ENCODE measurements around the gene ALDH8A1. TPM values are rescaled to one million over a fixed set of nuclear protein-coding genes. Genes with fewer than 3 reads are reported as not detected.

The ALDH8A1 gene
- total and polyA plus RNA-seq, 8 donors = 0.12 to 3.3 (median 0.45) TPM; not detected in 5

GRCh38 chr6:134954272-134955000 is 4.5 kb upstream of the ALDH8A1 start:
- TF ChIP-seq, protein P1, sequence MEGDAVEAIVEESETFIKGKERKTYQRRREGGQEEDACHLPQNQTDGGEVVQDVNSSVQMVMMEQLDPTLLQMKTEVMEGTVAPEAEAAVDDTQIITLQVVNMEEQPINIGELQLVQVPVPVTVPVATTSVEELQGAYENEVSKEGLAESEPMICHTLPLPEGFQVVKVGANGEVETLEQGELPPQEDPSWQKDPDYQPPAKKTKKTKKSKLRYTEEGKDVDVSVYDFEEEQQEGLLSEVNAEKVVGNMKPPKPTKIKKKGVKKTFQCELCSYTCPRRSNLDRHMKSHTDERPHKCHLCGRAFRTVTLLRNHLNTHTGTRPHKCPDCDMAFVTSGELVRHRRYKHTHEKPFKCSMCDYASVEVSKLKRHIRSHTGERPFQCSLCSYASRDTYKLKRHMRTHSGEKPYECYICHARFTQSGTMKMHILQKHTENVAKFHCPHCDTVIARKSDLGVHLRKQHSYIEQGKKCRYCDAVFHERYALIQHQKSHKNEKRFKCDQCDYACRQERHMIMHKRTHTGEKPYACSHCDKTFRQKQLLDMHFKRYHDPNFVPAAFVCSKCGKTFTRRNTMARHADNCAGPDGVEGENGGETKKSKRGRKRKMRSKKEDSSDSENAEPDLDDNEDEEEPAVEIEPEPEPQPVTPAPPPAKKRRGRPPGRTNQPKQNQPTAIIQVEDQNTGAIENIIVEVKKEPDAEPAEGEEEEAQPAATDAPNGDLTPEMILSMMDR (IDR thresholded peaks at IDR 0.05) = no peak
- TF ChIP-seq EP300 (IDR thresholded peaks at IDR 0.05) (no peak), POLR2AphosphoS5 (IDR thresholded peaks at IDR 0.05) (no peak), POLR2A (IDR thresholded peaks at IDR 0.05) (no peak)
- no peaks in the 10 kb centered on the region for H3K9me3 ChIP-seq
- no peaks in the 10 kb centered on the region for H3K4me1 ChIP-seq
- intact Hi-C loops (cut with DNase I; ENCODE audit: low total_unique reads) = no loop called here
- peaks cover 0 to 10% (median 4%) of the 10 kb centered on the region in 4 donors for H3K36me3 ChIP-seq
- DNase-seq = peak in 1 of 2 donors; percentile 11
- H3K27ac ChIP-seq = no peak overlapping the region
- H3K4me3 ChIP-seq = no peak overlapping the region
- WGBS, 5 donors = 60 to 77% (median 75%) methylated on average over 4 of the region's 4 CpGs
- H3K27me3 ChIP-seq = no peaks in the 10 kb centered on the region

DNA sequence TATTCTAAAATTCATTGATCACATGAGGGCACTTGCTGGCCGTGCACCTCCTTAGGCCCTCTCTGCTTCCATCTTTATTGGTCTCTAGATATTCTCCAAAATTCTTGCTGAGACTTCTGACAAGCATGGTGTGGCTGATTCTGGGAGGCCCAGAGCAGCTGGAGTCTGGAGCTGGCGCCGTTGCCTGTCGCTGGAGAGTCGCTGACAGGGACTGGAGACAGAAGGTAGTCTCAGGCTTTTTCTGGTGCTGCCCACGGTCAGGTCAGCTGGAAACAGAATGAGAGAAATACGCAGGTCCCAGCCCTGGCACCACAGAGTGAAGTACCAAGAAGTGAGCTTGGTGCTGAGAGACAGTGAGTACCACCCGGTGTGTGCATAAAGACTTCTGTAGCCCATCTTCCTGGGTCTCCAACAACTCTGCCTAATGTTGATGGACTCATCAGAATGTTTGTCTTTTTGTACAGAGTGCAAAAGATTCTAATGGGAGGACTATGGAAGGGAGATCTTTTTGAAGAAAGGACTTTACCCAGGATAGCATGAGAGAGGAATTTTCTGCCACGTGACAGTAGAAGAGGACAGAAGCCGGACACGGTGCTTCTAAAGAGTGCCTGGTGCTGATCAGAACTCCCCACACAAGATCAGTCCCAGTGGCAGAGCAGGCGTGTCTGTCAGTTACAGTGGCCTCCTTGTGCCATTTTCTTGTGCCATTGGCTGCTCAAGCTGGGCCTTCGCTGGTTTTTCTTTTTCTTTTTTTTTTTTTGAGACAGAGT is 1.8 kb upstream of the ALDH8A1 start:
- Histone ChIP-seq H3K9me3 (peaks cover 0 to 6% (median 0%) of the 10 kb centered on the region in 4 donors), H3K36me3 (no peaks in the 10 kb centered on the region), H3K27me3 (no peaks in the 10 kb centered on the region), H3K4me1 (no peaks in the 10 kb centered on the region), H3K27ac (no peak overlapping the region), H3K4me3 (no peak overlapping the region)
- intact Hi-C loops (cut with DNase I; ENCODE audit: low total_unique reads) = no loop called here
- WGBS, 5 donors = 88 to 94% (median 92%) methylated on average over 13 of the region's 13 CpGs
- DNase-seq = no peak
- TF ChIP-seq POLR2A (IDR thresholded peaks at IDR 0.05) (no peak), EP300 (IDR thresholded peaks at IDR 0.05) (no peak), POLR2AphosphoS5 (IDR thresholded peaks at IDR 0.05) (no peak)
- TF ChIP-seq, protein P1 (IDR thresholded peaks at IDR 0.05) = no peak

DNA sequence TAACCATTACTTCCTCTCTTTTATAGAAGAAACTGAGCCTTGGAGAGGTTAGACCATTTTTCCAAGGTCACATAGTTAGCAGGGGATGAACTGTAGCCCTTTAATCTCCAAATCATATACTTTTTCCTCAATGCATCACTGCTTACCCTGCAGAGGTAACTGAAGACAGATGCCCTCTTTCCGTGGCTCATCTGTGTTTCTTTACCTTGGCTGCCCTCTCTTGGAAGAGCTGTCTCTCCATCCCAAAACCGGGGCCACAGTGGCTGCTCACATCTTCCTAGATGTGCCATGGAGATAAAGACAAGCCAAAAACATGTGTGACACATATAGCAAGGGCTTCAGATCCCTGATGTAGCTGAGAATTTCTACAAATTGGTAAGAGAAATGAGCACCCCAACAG is 581 bp upstream of the ALDH8A1 start:
- TF ChIP-seq, protein P1 (IDR thresholded peaks at IDR 0.05) = no peak
- TF ChIP-seq EP300 (IDR thresholded peaks at IDR 0.05) = no peak
- Histone ChIP-seq H3K4me1 (no peaks in the 10 kb centered on the region), H3K36me3 (no peaks in the 10 kb centered on the region), H3K27me3 (no peaks in the 10 kb centered on the region), H3K9me3 (peaks cover 0 to 7% (median 0%) of the 10 kb centered on the region in 4 donors), H3K4me3 (no peak overlapping the region), H3K27ac (no peak overlapping the region)
- WGBS, 5 donors = 50 to 75% (median 61%) methylated on average over 2 of the region's 2 CpGs
- intact Hi-C loops (cut with DNase I; ENCODE audit: low total_unique reads) = no loop called here
- DNase-seq = no peak

DNA sequence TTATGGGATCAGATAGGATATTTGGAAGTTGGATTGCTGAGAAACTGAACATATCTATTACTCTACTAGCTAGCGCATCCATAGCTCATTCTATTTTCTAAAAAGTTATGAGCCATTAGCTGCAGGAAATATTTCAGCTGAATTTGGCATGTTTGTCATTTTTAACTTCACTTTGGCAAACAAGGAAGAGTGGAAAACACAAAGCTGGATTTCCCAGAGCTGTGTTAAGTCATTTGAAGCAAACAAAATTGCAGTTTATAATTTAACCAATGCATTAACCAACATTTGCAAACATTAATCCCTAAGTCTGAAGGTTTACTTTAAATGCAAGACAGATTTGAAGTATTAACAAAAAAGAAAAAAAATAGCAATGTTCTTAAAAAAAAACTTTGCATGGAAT is 1.2 kb downstream of the ALDH8A1 start:
- Histone ChIP-seq H3K4me3 (no peak overlapping the region), H3K4me1 (no peaks in the 10 kb centered on the region), H3K36me3 (no peaks in the 10 kb centered on the region), H3K9me3 (peaks cover 0 to 7% (median 0%) of the 10 kb centered on the region in 4 donors), H3K27ac (no peak overlapping the region), H3K27me3 (no peaks in the 10 kb centered on the region)
- TF ChIP-seq POLR2A (IDR thresholded peaks at IDR 0.05) = no peak
- TF ChIP-seq, protein P1 (IDR thresholded peaks at IDR 0.05) = no peak
- TF ChIP-seq POLR2AphosphoS5 (IDR thresholded peaks at IDR 0.05) = no peak
- no peak for TF ChIP-seq EP300 (IDR thresholded peaks at IDR 0.05)
- 67 to 91% (median 78%) methylated on average over 1 of the region's 1 CpG for WGBS, 5 donors
- intact Hi-C loops (cut with DNase I; ENCODE audit: low total_unique reads) = no loop called here
- DNase-seq = peak in 1 of 2 donors; percentile 13

Data from stomach (tissue), 9 donors.